HL-60 (cell line): ENCODE results near the gene ATRN.

Experiments used
- CTCF ChIP-seq: IDR thresholded peaks from one replicate; pipeline ENCODE4 v1.5.1; 2011; ENCODE audit warnings: low read length, control low read depth, inconsistent platforms; ENCODE audit not compliant: insufficient read depth
- GABPA ChIP-seq: IDR thresholded peaks from 2 replicates; pipeline ENCODE4 v1.6.1; 2012; ENCODE audit warnings: low read depth
- POLR2AphosphoS5 ChIP-seq: IDR thresholded peaks from 2 replicates; pipeline ENCODE4 v1.6.1; 2012; ENCODE audit warnings: low read depth
- REST ChIP-seq: IDR thresholded peaks from 2 replicates; pipeline ENCODE4 v1.6.1; 2012; ENCODE audit warnings: low read depth; ENCODE audit not compliant: insufficient replicate concordance

DNA sequence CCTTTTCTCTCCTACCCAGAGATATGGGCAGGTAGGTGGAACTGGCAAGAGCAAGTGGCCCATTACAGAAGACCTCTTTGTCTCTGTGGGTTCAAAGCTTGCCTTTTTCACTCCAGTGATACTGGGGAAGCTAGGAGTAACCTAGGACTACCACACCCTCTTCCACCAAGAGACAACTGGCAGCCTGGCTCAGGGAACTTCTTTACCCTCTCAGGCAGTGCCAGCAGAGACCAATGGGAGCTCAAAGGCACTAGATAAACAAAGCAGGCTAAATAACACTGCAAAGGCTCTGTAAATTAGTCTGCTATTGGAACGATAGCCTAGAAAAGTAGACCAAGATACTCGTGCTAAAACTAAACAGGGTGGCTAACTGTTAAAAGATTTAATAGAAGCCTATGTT lies 32.1 kb downstream of the ATRN start:
- TF ChIP-seq CTCF: no peak
- no peak for TF ChIP-seq REST
- no peak for TF ChIP-seq POLR2AphosphoS5
- no peak for TF ChIP-seq GABPA
